H1 (cell line): Measurements from ENCODE around the gene SOBP. TPM values are rescaled to one million over a fixed set of nuclear protein-coding genes. Genes with fewer than 3 reads are reported as not detected.

Experiments used
- CTCF ChIA-PET: fragments of 300-600 bp; sonication (Branson Sonifier 250); formaldehyde crosslinking; loops from one replicate; lab custom pipeline; 2021; ENCODE audit not compliant: partially characterized antibody; lab: Charles Lee
- POLR2A ChIA-PET: fragments of 300-600 bp; sonication (Branson Sonifier 250); formaldehyde crosslinking; loops from one replicate; lab custom pipeline; 2021; ENCODE audit warnings: inconsistent platforms; ENCODE audit not compliant: partially characterized antibody; lab: Charles Lee
- DNase-seq, 2 experiments: peaks; one replicate each; pipeline versions ENCODE4 v3.0.0 to v3.0.0-alpha.2; 2010 to 2022; ENCODE audit warnings: low spot score in 2 of 2, low read depth in 1 of 2, mixed read lengths in 1 of 2
- FAIRE-seq: peaks from 2 replicates; lab custom pipeline; 2011; peaks lifted over from hg19 to GRCh38; lab: Jason Lieb, UNC
- H2AFZ ChIP-seq: 2 replicates; pipeline ENCODE4 v1.8.1; 2012; ENCODE audit warnings: low read length, inconsistent platforms
- H2AK5ac ChIP-seq: 2 replicates; pipeline ENCODE4 v1.6.1; 2013; ENCODE audit warnings: low read depth, low read length
- H2BK120ac ChIP-seq: replicated peaks from 2 replicates; pipeline ENCODE3; 2013; ENCODE audit warnings: low read depth, low read length, inconsistent platforms
- H2BK12ac ChIP-seq: 2 replicates; pipeline ENCODE4 v1.6.1; 2013; ENCODE audit warnings: low read depth, low read length
- H2BK15ac ChIP-seq: 2 replicates; pipeline ENCODE4 v1.6.1; 2013; ENCODE audit warnings: low read length
- H2BK20ac ChIP-seq: 2 replicates; pipeline ENCODE4 v1.6.1; 2013; ENCODE audit warnings: low read length
- H2BK5ac ChIP-seq: 2 replicates; pipeline ENCODE4 v1.6.1; 2013; ENCODE audit warnings: low read depth, low read length
- H3K14ac ChIP-seq: 2 replicates; pipeline ENCODE4 v1.6.1; 2013; ENCODE audit warnings: inconsistent platforms; ENCODE audit not compliant: insufficient read length
- H3K18ac ChIP-seq: 2 replicates; pipeline ENCODE4 v1.6.1; 2013; ENCODE audit warnings: low read length; ENCODE audit errors: extremely low read depth
- H3K23ac ChIP-seq: 2 replicates; pipeline ENCODE4 v1.6.1; 2013; ENCODE audit warnings: inconsistent platforms; ENCODE audit not compliant: insufficient read length
- H3K23me2 ChIP-seq: 2 replicates; pipeline ENCODE4 v1.6.1; 2013; ENCODE audit warnings: low read depth, low read length
- H3K27ac ChIP-seq: 2 replicates; pipeline ENCODE4 v1.6.1; 2011; ENCODE audit warnings: low read depth, low read length, inconsistent platforms
- H3K27me3 ChIP-seq, 4 experiments: replicated peaks in 1 of 4; 1 replicate in 1 of 4; 2 replicates in 3 of 4; pipeline versions ENCODE4 v1.6.1 to v1.8.1; 2011 to 2013; ENCODE audit warnings: low read length in 3 of 4, mild to moderate bottlenecking in 3 of 4, inconsistent platforms in 2 of 4, mixed read lengths in 2 of 4, moderate library complexity in 1 of 4; ENCODE audit not compliant: control insufficient read depth in 3 of 4, insufficient read depth in 3 of 4; ENCODE audit errors: extremely low read depth in 1 of 4
- H3K36me3 ChIP-seq, 4 experiments: 2 replicates each; pipeline versions ENCODE4 v1.6.1 to v1.8.1; 2011 to 2013; ENCODE audit warnings: mild to moderate bottlenecking in 4 of 4, low read length in 3 of 4, moderate library complexity in 2 of 4, control low read depth in 1 of 4, inconsistent platforms in 1 of 4; ENCODE audit not compliant: insufficient read depth in 4 of 4, control insufficient read depth in 2 of 4
- H3K4ac ChIP-seq: replicated peaks from 2 replicates; pipeline ENCODE3; 2013; ENCODE audit warnings: low read length, low read depth, mixed read lengths, inconsistent platforms; ENCODE audit not compliant: insufficient read length
- H3K4me1 ChIP-seq, 4 experiments: replicated peaks in 1 of 4; 1 replicate in 1 of 4; 2 replicates in 3 of 4; pipeline versions ENCODE4 v1.6.1 to v1.8.1; 2011 to 2013; ENCODE audit warnings: low read length in 3 of 4, inconsistent platforms in 2 of 4, mixed read lengths in 1 of 4; ENCODE audit not compliant: insufficient read depth in 4 of 4, control insufficient read depth in 3 of 4
- H3K4me2 ChIP-seq, 2 experiments: 2 replicates each; pipeline versions ENCODE4 v1.6.1 to v1.8.1; 2011 to 2013; ENCODE audit warnings: low read depth in 2 of 2, low read length in 2 of 2, control low read depth in 1 of 2, inconsistent platforms in 1 of 2, mild to moderate bottlenecking in 1 of 2; ENCODE audit not compliant: insufficient read depth in 1 of 2
- H3K4me3 ChIP-seq, 4 experiments: fragments of 200-600, 300-600 bp in 1 of 4; sonication (generic), shearing (Covaris generic), sonication (Bioruptor Twin) in 1 of 4; 2 replicates each; pipeline versions ENCODE4 v1.5.1 to v1.8.1; 2011 to 2016; ENCODE audit warnings: low read length in 4 of 4, low read depth in 3 of 4, control low read depth in 2 of 4, inconsistent platforms in 2 of 4, mild to moderate bottlenecking in 2 of 4, mixed read lengths in 1 of 4, moderate library complexity in 1 of 4; ENCODE audit not compliant: insufficient read depth in 2 of 4; ENCODE audit errors: extremely low read depth in 1 of 4
- H3K56ac ChIP-seq: replicated peaks from 2 replicates; pipeline ENCODE3; 2013; ENCODE audit warnings: low read depth, mild to moderate bottlenecking, mixed read lengths, low read length, inconsistent platforms; ENCODE audit not compliant: insufficient read length
- H3K79me1 ChIP-seq: 2 replicates; pipeline ENCODE4 v1.6.1; 2013; ENCODE audit warnings: low read depth, low read length, control low read depth
- H3K79me2 ChIP-seq, 2 experiments: 2 replicates each; pipeline versions ENCODE4 v1.6.1 to v1.8.1; 2012 to 2013; ENCODE audit warnings: low read length in 2 of 2, mild to moderate bottlenecking in 2 of 2, inconsistent platforms in 1 of 2; ENCODE audit not compliant: insufficient read depth in 2 of 2, control insufficient read depth in 1 of 2
- H3K9ac ChIP-seq, 4 experiments: replicated peaks in 1 of 4; 1 replicate in 1 of 4; 2 replicates in 3 of 4; pipeline versions ENCODE4 v1.6.1 to v1.8.1; 2011 to 2013; ENCODE audit warnings: low read depth in 3 of 4, low read length in 3 of 4, control low read depth in 2 of 4, mild to moderate bottlenecking in 2 of 4, moderate library complexity in 2 of 4, inconsistent platforms in 1 of 4; ENCODE audit errors: extremely low read depth in 1 of 4
- H3K9me3 ChIP-seq, 2 experiments: 2 replicates each; pipeline versions ENCODE4 v1.6.1 to v1.8.1; 2012 to 2013; ENCODE audit warnings: mild to moderate bottlenecking in 2 of 2, moderate library complexity in 2 of 2, control low read depth in 1 of 2, inconsistent platforms in 1 of 2, low read depth in 1 of 2, low read length in 1 of 2, mixed read lengths in 1 of 2; ENCODE audit not compliant: insufficient read depth in 2 of 2
- H4K20me1 ChIP-seq, 2 experiments: replicated peaks in 1 of 2; 2 replicates each; pipeline versions ENCODE3 to v1.8.1; 2011 to 2013; ENCODE audit warnings: inconsistent platforms in 2 of 2, low read length in 2 of 2, mild to moderate bottlenecking in 1 of 2; ENCODE audit not compliant: insufficient read depth in 2 of 2, control insufficient read depth in 1 of 2
- H4K5ac ChIP-seq: 2 replicates; pipeline ENCODE4 v1.6.1; 2013; ENCODE audit warnings: low read length, low read depth, mixed read lengths, inconsistent platforms; ENCODE audit not compliant: insufficient read length
- H4K8ac ChIP-seq: 2 replicates; pipeline ENCODE4 v1.8.0; 2013; ENCODE audit warnings: mild to moderate bottlenecking, moderate library complexity, low read length, inconsistent platforms; ENCODE audit not compliant: insufficient read depth; ENCODE audit errors: extremely low read depth
- H4K91ac ChIP-seq: replicated peaks from 2 replicates; pipeline ENCODE3; 2013; ENCODE audit warnings: low read length, mixed read lengths, inconsistent platforms; ENCODE audit not compliant: insufficient read length
- ATF2 ChIP-seq: IDR thresholded peaks from 2 replicates; pipeline ENCODE4 v1.6.1; 2012; ENCODE audit warnings: low read length, inconsistent platforms
- ATF3 ChIP-seq: IDR thresholded peaks from 2 replicates; pipeline ENCODE4 v1.6.1; 2011; ENCODE audit warnings: low read depth, mild to moderate bottlenecking, low read length; ENCODE audit not compliant: insufficient read depth
- CEBPB ChIP-seq: IDR thresholded peaks from 2 replicates; pipeline ENCODE4 v1.6.1; 2012; ENCODE audit warnings: low read depth, low read length
- CREB1 ChIP-seq: IDR thresholded peaks from 2 replicates; pipeline ENCODE4 v1.6.1; 2012; ENCODE audit warnings: inconsistent platforms
- E2F6 ChIP-seq: IDR thresholded peaks from 2 replicates; pipeline ENCODE4 v1.6.1; 2012; ENCODE audit warnings: inconsistent platforms
- POLR2AphosphoS5 ChIP-seq: IDR thresholded peaks from 2 replicates; pipeline ENCODE4 v1.6.1; 2011; ENCODE audit warnings: low read depth, low read length
- RBBP5 ChIP-seq: IDR thresholded peaks from 2 replicates; pipeline ENCODE4 v1.7.1; 2012; ENCODE audit warnings: low read depth, mild to moderate bottlenecking, inconsistent platforms, low read length, moderate library complexity, borderline replicate concordance
- RXRA ChIP-seq: IDR thresholded peaks from 2 replicates; pipeline ENCODE4 v1.6.1; 2011; ENCODE audit warnings: low read depth, mild to moderate bottlenecking, low read length, moderate library complexity; ENCODE audit not compliant: insufficient read depth
- SIRT6 ChIP-seq: IDR thresholded peaks from one replicate; pipeline ENCODE4 v1.7.1; 2012; ENCODE audit warnings: low read length, inconsistent platforms
- SP1 ChIP-seq: IDR thresholded peaks from 2 replicates; pipeline ENCODE4 v1.6.1; 2011; ENCODE audit warnings: low read depth, low read length
- SP2 ChIP-seq: IDR thresholded peaks from 2 replicates; pipeline ENCODE4 v1.6.1; 2012; ENCODE audit warnings: mild to moderate bottlenecking, low read length, inconsistent platforms
- TCF12 ChIP-seq: IDR thresholded peaks from 2 replicates; pipeline ENCODE4 v1.6.1; 2011; ENCODE audit warnings: low read depth, mild to moderate bottlenecking, low read length
- TEAD4 ChIP-seq: IDR thresholded peaks from 2 replicates; pipeline ENCODE4 v1.6.1; 2012; ENCODE audit warnings: low read depth, low read length, inconsistent platforms, mixed read lengths
- WGBS, 2 experiments: shearing (Covaris generic) in 1 of 2; methylation state at CpG; one replicate each; pipeline versions ENCODE4 v1.1.6 to v1.1.7; 2013 to 2015; ENCODE audit warnings: low lambda C conversion rate in 2 of 2, mixed read lengths in 2 of 2, inconsistent platforms in 1 of 2, low coverage in 1 of 2, missing lambda C conversion rate in 1 of 2; ENCODE audit not compliant: insufficient replicate concordance in 2 of 2, insufficient coverage in 1 of 2, insufficient read length in 1 of 2; ENCODE audit errors: extremely low coverage in 1 of 2, missing lambda C conversion rate in 1 of 2; 5-methylcytosine and 5-hydroxymethylcytosine counted together
- polyA plus RNA-seq, 7 experiments: library from polyadenylated mRNA; depleted of rRNA in 3 of 7; stranded (reverse) in 5 of 7; unstranded in 2 of 7; fragments of >200 nt in 5 of 7; fragments of 200-250 nt in 2 of 7; gene quantifications; 1 replicate in 5 of 7; 2 replicates in 1 of 7; 4 replicates in 1 of 7; pipeline versions ENCODE4 v1.2.1 to v1.2.3, GENCODE V29; 2011 to 2013; ENCODE audit warnings: missing spikeins in 2 of 7, mixed read lengths in 2 of 7
- total RNA-seq: library from RNA; stranded (reverse); fragmentation: NEBNext Ultra II Directional; extraction: Animal tissue kit (Norgen Biotek cat#: 25700); gene quantifications from 2 replicates; pipeline ENCODE4 v1.2.1, GENCODE V29; 2021

Gene SOBP
- total and polyA plus RNA-seq, 2 of the 8 experiments (the other 6 are each of a cell fraction or from before 2014, with no cell fraction given): 0.45 to 6.2 TPM

GRCh38 chr6:107517274-107517673 lies 27.4 kb downstream of the SOBP start:
- ChIA-PET POLR2A (no interaction called here), CTCF (interaction anchor here (0.6 to 1.0 kb wide), 2 partner anchors 58 to 996 kb away, joined by 3 read pairs; partner anchors contain the start of gene PDSS2)
- no peak for DNase-seq
- TF ChIP-seq E2F6 (no peak), ATF3 (no peak), RBBP5 (no peak), SP2 (no peak), CREB1 (no peak), RXRA (no peak), POLR2AphosphoS5 (no peak), ATF2 (no peak), SIRT6 (no peak), TCF12 (no peak), TEAD4 (no peak), SP1 (no peak), CEBPB (no peak)

More at GRCh38 chr6:107517274-107517673, 27.4 kb downstream of the SOBP start:
- Histone ChIP-seq H3K4ac (no peak overlapping the region), H4K20me1 (no peaks in the 10 kb centered on the region), H2AFZ (no peak overlapping the region), H3K9ac (no peak overlapping the region), H2AK5ac (no peak overlapping the region), H3K18ac (no peak overlapping the region), H3K4me3 (no peak overlapping the region), H3K23ac (no peak overlapping the region), H4K5ac (no peak overlapping the region), H2BK20ac (no peak overlapping the region), H3K4me2 (no peak overlapping the region), H2BK15ac (no peak overlapping the region), H2BK12ac (no peak overlapping the region), H3K23me2 (no peaks in the 10 kb centered on the region), H3K56ac (no peak overlapping the region), H3K4me1 (no peaks in the 10 kb centered on the region), H3K14ac (no peak overlapping the region), H2BK5ac (no peak overlapping the region), H3K9me3 (no peaks in the 10 kb centered on the region), H3K27ac (no peak overlapping the region), H3K27me3 (no peaks in the 10 kb centered on the region), H3K36me3 (no peaks in the 10 kb centered on the region; a peak in 1 of 8 replicates), H3K79me1 (no peaks in the 10 kb centered on the region), H4K91ac (no peak overlapping the region), H4K8ac (no peak overlapping the region), H2BK120ac (no peak overlapping the region), H3K79me2 (no peaks in the 10 kb centered on the region)
- no peak for FAIRE-seq
- WGBS, 2 experiments: 71% methylated on average over 1 of the region's 1 CpG; no CpG with 5 or more reads in 1 of the 2 experiments
